ENCODE data around the gene ARMH4. TPM values are rescaled to one million over a fixed set of nuclear protein-coding genes. Genes with fewer than 3 reads are reported as not detected.
"Not testable (repeated sequence)": the region's sequence is repeated elsewhere in the genome, so short reads cannot be mapped to it uniquely, and the experiment has no call there.

The ARMH4 gene
- total and polyA plus RNA-seq, 4 donors: 15.4 to 39.8 (median 26.0) TPM

DNA sequence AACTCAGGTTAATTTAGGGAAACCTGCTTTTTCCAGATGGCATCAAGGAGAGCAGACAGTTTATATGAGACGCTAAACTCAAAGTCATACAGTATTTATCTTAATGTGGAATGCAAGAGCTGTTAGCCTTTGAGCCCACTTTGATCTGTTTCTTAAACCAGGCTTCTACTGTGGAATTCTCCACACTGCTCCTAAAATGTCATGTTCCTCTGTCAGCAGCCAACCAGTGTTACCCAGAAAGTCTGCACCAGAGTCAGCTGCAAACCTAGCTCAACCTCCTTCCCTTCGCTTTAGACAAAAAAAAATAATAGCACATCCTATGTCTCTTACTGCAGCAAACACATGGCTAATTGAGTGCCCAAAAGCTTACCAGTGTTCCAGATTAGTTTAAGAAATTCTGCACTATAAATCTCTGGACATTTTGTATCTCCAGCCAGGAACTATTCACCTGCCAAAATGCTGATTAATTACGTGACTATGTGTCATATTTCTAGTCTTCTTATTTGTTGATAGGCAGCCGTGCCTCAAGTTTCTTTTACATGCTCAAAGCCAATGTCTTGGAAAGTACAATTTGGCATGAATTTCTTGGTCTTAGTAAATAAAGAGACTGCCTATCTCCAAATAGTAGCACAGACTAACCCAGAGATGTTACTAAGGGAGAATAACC, 21.8 kb downstream of the ARMH4 start:
- no peak overlapping the region for H3K27ac ChIP-seq (ENCODE audit: low read depth, low read length)
- H3K4me1 ChIP-seq (ENCODE audit: control insufficient read depth, insufficient read depth, low read length): no peaks in the 10 kb centered on the region
- no peak overlapping the region for H3K4me3 ChIP-seq (ENCODE audit: low read depth, low read length)
- WGBS (ENCODE audit: insufficient coverage): no CpG with 5 or more reads among the region's 4 CpGs
- peaks cover 9% of the 10 kb centered on the region for H3K36me3 ChIP-seq (ENCODE audit: control insufficient read depth, insufficient read depth, low read length)
- H3K9me3 ChIP-seq (ENCODE audit: control insufficient read depth, insufficient read depth, low read length): no peaks in the 10 kb centered on the region
- H3K27me3 ChIP-seq (ENCODE audit: control insufficient read depth, insufficient read depth, low read length): no peaks in the 10 kb centered on the region
- peak in 1 of 6 donors; percentile 18 for DNase-seq (ENCODE audit: low read depth in 4 of 6, low spot score in 6 of 6)

DNA sequence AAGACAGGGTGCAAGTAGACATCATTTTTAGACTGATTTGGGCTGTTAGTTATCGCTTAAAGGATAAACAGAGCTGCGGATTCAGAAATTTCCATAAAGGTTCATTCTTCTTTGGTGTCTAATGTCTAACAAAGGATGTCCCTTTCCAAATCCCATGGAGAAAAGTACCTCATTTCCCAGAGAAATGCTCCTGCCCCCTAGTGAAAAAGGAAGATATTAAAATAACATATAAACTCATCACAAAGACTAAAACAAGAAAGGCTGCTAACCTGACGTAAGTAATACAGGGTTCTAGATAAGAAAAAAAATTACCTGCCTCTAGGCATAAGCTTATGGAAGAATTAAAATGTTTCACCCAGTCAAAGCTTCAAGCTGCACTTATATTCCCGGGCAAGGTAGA, 22.8 kb downstream of the ARMH4 start:
- Histone ChIP-seq H3K27me3 (ENCODE audit: control insufficient read depth, insufficient read depth, low read length) (no peaks in the 10 kb centered on the region), H3K36me3 (ENCODE audit: control insufficient read depth, insufficient read depth, low read length) (peaks cover 9% of the 10 kb centered on the region), H3K9me3 (ENCODE audit: control insufficient read depth, insufficient read depth, low read length) (no peaks in the 10 kb centered on the region), H3K27ac (ENCODE audit: low read depth, low read length) (no peak overlapping the region), H3K4me3 (ENCODE audit: low read depth, low read length) (no peak overlapping the region), H3K4me1 (ENCODE audit: control insufficient read depth, insufficient read depth, low read length) (no peaks in the 10 kb centered on the region)
- 100% methylated on average over 1 of the region's 4 CpGs for WGBS (ENCODE audit: insufficient coverage)
- no peak for DNase-seq (ENCODE audit: low read depth in 4 of 6, low spot score in 6 of 6)

DNA sequence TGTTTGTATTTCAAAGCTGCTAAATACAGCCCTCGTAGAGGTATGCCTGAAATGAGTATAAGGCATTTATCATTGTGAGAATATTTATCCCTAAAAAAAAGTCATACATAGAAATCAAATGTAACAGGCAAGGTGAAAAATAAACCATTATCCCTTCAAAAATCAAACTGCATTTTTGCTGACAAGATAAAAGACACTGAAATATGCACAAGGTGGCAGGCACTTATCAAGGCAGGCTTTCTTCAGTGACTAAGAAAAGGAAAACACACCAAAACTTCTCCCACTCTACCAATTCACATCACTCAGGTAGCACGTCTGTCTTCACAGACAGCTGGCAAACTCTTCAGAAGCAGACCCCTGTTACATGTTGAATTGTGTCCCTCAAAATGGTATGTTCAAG, 23.6 kb downstream of the ARMH4 start:
- DNase-seq (ENCODE audit: low read depth in 4 of 6, low spot score in 6 of 6): no peak
- no peaks in the 10 kb centered on the region for H3K4me1 ChIP-seq (ENCODE audit: control insufficient read depth, insufficient read depth, low read length)
- WGBS (ENCODE audit: insufficient coverage): no CpG with 5 or more reads among the region's 2 CpGs
- no peak overlapping the region for H3K27ac ChIP-seq (ENCODE audit: low read depth, low read length)
- no peaks in the 10 kb centered on the region for H3K27me3 ChIP-seq (ENCODE audit: control insufficient read depth, insufficient read depth, low read length)
- H3K4me3 ChIP-seq (ENCODE audit: low read depth, low read length): no peak overlapping the region
- H3K9me3 ChIP-seq (ENCODE audit: control insufficient read depth, insufficient read depth, low read length): no peaks in the 10 kb centered on the region
- H3K36me3 ChIP-seq (ENCODE audit: control insufficient read depth, insufficient read depth, low read length): peaks cover 9% of the 10 kb centered on the region

DNA sequence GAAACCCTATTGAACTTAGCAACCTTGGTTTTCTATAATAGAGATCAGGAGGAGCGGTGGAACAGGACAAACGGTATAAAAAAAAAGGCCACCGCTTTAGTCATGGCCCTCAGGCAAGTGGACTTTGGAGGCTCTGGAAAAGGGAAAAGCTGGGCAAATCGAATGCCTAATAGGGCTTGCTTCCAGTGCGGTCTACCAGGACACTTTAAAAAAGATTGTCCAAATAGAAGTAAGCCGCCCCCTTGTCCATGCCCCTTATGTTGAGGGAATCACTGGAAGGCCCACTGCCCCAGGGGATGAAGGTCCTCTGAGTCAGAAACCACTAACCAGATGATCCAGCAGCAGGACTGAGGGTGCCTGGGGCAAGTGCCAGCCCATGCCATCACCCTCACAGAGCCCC, 29.5 kb downstream of the ARMH4 start:
- not testable (repeated sequence) for DNase-seq (ENCODE audit: low read depth in 4 of 6, low spot score in 6 of 6); H3K9me3 ChIP-seq (ENCODE audit: control insufficient read depth, insufficient read depth, low read length); H3K4me3 ChIP-seq (ENCODE audit: low read depth, low read length); H3K4me1 ChIP-seq (ENCODE audit: control insufficient read depth, insufficient read depth, low read length); H3K27ac ChIP-seq (ENCODE audit: low read depth, low read length); H3K27me3 ChIP-seq (ENCODE audit: control insufficient read depth, insufficient read depth, low read length); H3K36me3 ChIP-seq (ENCODE audit: control insufficient read depth, insufficient read depth, low read length)
- 100% methylated on average over 6 of the region's 6 CpGs for WGBS (ENCODE audit: insufficient coverage)

DNA sequence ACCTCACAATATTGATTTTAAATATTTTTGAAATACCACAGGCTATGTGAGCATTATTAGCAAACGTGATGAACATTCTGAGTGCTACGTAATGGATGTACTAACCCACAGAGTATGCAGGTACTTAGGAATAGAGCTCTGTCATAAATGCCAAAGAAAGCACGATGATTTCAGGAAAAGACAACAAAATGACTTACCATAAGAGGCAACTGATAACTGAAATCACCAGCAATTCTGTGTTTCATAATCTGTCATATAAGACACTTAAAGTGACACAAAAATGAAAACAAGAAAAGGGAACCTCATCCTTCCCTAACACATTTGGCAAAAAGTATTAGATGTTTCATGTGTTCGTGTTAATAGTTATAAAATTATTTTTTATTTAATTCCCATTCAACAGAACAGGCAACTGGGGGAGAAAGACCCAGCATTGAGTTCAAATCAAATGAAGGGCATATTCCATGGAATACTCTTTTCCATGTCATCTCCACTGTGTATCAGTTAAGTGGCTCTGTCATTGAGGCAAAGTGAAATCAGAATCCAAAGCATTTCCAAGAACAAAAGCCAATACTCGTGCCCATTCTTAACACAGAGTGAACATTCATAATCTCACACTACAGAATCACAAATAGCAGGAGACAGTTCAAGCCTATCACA, 30.4 kb downstream of the ARMH4 start:
- Histone ChIP-seq H3K9me3 (ENCODE audit: control insufficient read depth, insufficient read depth, low read length) (no peaks in the 10 kb centered on the region), H3K4me1 (ENCODE audit: control insufficient read depth, insufficient read depth, low read length) (no peaks in the 10 kb centered on the region), H3K36me3 (ENCODE audit: control insufficient read depth, insufficient read depth, low read length) (no peaks in the 10 kb centered on the region), H3K27me3 (ENCODE audit: control insufficient read depth, insufficient read depth, low read length) (no peaks in the 10 kb centered on the region), H3K27ac (ENCODE audit: low read depth, low read length) (no peak overlapping the region), H3K4me3 (ENCODE audit: low read depth, low read length) (no peak overlapping the region)
- WGBS (ENCODE audit: insufficient coverage): 85% methylated on average over 2 of the region's 5 CpGs
- no peak for DNase-seq (ENCODE audit: low read depth in 4 of 6, low spot score in 6 of 6)

DNA sequence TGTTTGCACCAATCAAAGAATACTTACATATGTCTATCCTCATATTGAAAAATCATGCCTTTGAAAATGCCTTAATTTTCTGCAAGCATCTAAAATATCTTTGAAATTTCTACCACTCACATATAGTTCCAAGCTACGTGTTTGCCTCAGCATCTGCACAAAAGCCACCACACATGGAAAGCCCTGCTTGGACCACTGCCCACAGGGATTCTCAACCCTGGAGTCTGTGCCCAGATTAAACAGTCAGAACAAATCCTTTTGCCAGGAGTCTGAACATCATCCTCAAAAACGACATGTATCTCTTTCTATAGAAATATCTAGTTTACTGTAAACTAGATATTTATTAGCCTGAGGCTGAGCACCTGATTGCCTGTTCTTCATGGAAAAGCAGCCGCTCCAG, 32.6 kb downstream of the ARMH4 start:
- WGBS (ENCODE audit: insufficient coverage): 31% methylated on average over 1 of the region's 3 CpGs

DNA sequence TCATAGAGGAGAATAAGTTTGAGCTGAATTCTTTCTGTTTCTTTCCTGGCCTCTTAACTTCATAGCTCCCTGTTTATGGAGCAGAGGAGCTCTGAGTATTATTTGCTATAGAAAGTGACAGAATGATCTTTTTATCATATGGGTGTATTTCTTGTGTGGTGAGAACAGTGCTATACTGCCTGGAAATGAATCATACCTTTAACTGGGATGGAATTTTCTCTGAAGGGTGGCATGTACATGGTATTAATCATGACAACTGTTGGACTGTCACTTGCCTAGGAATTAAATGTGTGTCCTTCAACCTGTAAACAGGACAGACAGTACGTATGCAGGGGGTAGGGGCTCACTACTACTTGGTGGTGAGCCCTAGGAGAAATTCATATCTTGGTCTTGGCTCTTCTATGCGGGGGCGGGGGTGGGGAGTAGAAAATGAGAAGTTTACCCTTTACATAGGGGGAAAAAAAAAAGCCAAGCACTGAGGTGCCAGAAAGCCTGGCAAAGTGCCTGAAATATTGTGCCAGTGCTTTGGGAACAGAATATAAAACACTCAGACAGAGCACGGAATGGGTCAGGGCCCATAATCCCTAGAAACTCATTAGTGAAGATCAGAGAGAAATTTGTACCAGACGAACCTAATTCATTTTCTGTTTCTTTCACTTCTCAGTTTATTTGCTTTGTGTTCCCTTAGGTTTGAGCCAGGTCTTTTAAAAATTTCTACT, 33.8 kb downstream of the ARMH4 start:
- Histone ChIP-seq H3K27me3 (ENCODE audit: control insufficient read depth, insufficient read depth, low read length) (no peaks in the 10 kb centered on the region), H3K4me1 (ENCODE audit: control insufficient read depth, insufficient read depth, low read length) (no peaks in the 10 kb centered on the region), H3K36me3 (ENCODE audit: control insufficient read depth, insufficient read depth, low read length) (no peaks in the 10 kb centered on the region), H3K4me3 (ENCODE audit: low read depth, low read length) (no peak overlapping the region), H3K27ac (ENCODE audit: low read depth, low read length) (no peak overlapping the region), H3K9me3 (ENCODE audit: control insufficient read depth, insufficient read depth, low read length) (no peaks in the 10 kb centered on the region)
- peak in 2 of 6 donors; percentile 16 to 57 for DNase-seq (ENCODE audit: low read depth in 4 of 6, low spot score in 6 of 6)
- WGBS (ENCODE audit: insufficient coverage): 33% methylated on average over 1 of the region's 5 CpGs

More for the DNA sequence above, 32.6 kb downstream of the ARMH4 start:
- peak in 4 of 6 donors; percentile 17 to 64 (median 39) for DNase-seq (ENCODE audit: low read depth in 4 of 6, low spot score in 6 of 6)
- Histone ChIP-seq H3K4me1 (ENCODE audit: control insufficient read depth, insufficient read depth, low read length) (no peaks in the 10 kb centered on the region), H3K4me3 (ENCODE audit: low read depth, low read length) (no peak overlapping the region), H3K9me3 (ENCODE audit: control insufficient read depth, insufficient read depth, low read length) (no peaks in the 10 kb centered on the region), H3K36me3 (ENCODE audit: control insufficient read depth, insufficient read depth, low read length) (no peaks in the 10 kb centered on the region), H3K27me3 (ENCODE audit: control insufficient read depth, insufficient read depth, low read length) (no peaks in the 10 kb centered on the region), H3K27ac (ENCODE audit: low read depth, low read length) (no peak overlapping the region)

DNA sequence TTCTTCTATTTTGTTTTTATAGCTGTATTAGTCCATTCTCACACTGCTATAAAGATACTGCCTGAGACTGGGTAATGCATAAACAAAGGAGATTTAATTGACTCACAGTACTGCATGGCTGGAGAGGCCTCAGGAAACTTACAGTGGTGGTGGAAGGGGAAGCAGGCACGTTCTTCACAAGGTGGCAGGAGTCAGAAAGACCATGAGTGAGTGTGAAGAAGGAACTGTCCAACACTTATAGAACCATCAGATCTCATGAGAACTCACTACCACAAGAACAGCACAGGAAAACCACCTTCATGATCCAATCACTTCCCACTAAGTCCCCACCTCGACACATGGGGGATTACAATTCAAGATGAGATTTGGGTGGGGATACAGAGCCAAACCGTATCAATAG, 42.3 kb downstream of the ARMH4 start:
- no CpG with 5 or more reads among the region's 3 CpGs for WGBS (ENCODE audit: insufficient coverage)
- Histone ChIP-seq H3K4me1 (ENCODE audit: control insufficient read depth, insufficient read depth, low read length) (no peaks in the 10 kb centered on the region), H3K4me3 (ENCODE audit: low read depth, low read length) (no peak overlapping the region), H3K27me3 (ENCODE audit: control insufficient read depth, insufficient read depth, low read length) (no peaks in the 10 kb centered on the region), H3K27ac (ENCODE audit: low read depth, low read length) (no peak overlapping the region), H3K36me3 (ENCODE audit: control insufficient read depth, insufficient read depth, low read length) (no peaks in the 10 kb centered on the region), H3K9me3 (ENCODE audit: control insufficient read depth, insufficient read depth, low read length) (no peaks in the 10 kb centered on the region)
- no peak for DNase-seq (ENCODE audit: low read depth in 4 of 6, low spot score in 6 of 6)

DNA sequence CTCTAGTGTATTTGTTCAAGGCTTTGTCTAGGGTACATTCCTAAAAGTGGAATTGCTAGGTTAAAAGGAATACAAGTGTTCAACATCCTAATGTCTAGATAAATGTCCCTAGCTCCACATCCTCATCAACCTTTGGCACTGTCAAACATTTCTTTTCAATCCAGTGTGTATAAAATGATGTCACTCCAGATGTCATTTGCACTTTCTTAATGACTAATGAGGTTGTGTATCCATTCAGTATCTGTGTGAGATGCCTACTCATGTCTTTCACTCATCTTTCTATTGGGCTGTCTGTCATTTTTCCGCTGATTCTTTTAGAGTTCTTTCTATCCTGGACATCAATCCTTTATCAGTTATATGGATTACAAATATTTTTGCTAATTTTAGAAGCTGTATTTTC, 43.3 kb downstream of the ARMH4 start:
- no CpG with 5 or more reads among the region's 1 CpG for WGBS (ENCODE audit: insufficient coverage)
- no peak for DNase-seq (ENCODE audit: low read depth in 4 of 6, low spot score in 6 of 6)
- Histone ChIP-seq H3K9me3 (ENCODE audit: control insufficient read depth, insufficient read depth, low read length) (no peaks in the 10 kb centered on the region), H3K4me3 (ENCODE audit: low read depth, low read length) (no peak overlapping the region), H3K27me3 (ENCODE audit: control insufficient read depth, insufficient read depth, low read length) (no peaks in the 10 kb centered on the region), H3K36me3 (ENCODE audit: control insufficient read depth, insufficient read depth, low read length) (no peaks in the 10 kb centered on the region), H3K4me1 (ENCODE audit: control insufficient read depth, insufficient read depth, low read length) (no peaks in the 10 kb centered on the region), H3K27ac (ENCODE audit: low read depth, low read length) (no peak overlapping the region)

Data from spinal cord (tissue), 10 donors.